GM21723 (cell line): Measurements from ENCODE around the gene AUTS2.

Experiments
- ATAC-seq: cut with Tn5 transposase; IDR thresholded peaks from one replicate; pipeline ENCODE4 v1.9.1; 2021; ENCODE audit warnings: mild to moderate bottlenecking, moderate library complexity; ENCODE audit not compliant: unreplicated experiment

AUTS2 gene

DNA sequence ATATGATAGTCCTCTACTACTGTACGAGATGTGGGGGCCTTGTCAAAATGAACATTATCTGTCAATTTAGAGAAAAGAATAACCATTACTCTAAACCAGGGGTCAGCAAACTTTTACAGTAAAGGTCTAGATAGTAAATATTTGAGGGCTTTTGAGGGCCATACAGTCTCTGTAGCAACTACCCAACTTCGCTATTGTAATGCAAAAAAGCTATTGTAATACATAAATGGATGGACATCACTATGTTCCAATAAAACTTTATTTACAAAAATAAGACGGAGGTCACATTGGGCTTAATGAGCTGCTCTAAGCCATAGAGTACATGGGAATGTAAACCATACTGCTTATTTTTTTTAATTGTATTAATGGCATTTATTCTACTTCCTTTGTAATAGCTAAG, 1055.9 kb downstream of the AUTS2 start:
- no peak for ATAC-seq

DNA sequence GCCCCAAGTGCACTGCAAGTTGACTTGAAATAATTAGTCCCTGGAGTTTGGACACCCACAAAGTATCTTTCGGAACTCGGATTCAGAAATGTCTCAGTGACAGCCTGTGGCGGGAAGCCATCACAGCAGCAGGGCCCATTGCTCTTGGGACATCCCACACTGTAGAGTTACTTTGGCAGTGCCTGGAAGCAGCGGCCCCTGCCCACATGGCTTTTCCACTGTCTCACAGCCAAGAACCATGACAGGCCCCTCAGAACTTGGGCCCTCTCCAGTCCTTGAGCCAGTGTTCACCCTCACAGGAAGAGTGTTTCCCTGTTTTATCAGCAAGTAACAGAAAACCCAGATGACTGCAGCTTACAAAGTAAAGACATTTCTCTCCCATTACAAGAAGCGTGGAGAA, 1056.7 kb downstream of the AUTS2 start:
- no peak for ATAC-seq

DNA sequence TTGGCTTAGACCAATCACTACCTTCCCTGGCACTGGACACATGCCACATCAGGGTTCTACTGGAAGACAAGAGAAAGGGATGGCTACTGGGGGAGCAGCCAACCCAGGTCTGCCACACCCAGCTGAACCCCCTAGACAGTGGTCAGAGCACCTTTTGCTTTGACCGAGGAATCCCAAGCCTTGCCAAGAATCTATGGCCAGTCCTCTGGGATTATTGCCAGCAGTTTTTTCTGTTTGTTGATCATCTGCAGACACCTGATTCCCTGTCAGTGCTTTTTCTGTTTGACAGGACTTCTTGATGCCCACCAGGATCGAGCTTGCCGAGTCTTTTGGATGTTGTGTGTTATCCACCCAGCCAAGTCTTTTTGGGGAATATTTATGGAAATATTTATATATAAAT, 1057.4 kb downstream of the AUTS2 start:
- no peak for ATAC-seq

DNA sequence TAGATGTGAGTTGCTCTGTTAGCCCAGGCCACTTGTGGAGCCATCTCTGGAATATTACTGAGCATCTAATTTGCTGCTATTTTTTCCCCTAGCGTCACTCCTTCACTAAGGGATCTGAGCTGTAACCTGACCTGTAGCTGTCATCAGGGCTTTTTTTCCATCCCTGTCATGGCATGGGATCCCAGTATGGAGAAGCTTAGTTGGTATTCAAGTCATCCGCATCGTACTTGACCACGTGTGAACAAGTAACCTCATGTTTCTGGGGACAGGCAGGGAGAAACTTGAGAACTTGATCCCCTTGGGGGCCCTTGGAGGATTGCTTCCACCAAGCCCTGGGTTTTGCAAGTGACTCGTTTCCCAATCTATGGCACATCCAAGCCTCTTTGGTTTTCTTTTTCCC, 1059.3 kb downstream of the AUTS2 start:
- ATAC-seq, result no peak

GRCh38 chr7:70657989-70658632, 1059.8 kb downstream of the AUTS2 start:
- ATAC-seq, result no peak

DNA sequence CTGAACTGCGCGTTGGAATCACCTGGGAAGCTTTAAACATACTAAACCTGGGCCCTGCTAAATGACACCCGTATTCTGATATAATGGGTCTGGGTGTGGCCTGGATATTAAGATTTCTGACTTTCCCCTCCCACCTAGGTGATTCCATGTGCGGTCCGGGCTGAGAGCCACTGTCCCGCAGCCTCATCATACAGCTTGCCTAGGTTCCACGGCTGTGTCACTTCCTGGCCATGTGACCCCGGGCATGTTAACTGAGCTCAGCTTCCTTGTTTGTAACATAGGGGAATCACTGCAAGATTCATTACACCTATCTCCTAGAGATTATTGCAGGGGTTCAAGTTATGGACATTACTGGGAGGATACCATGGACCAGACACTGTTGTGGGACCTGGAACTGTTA, 1061.0 kb downstream of the AUTS2 start:
- ATAC-seq, result no peak

- no peak for ATAC-seq
Observed at GRCh38 chr7:70660154-70660818, 1062.0 kb downstream of the AUTS2 start.

- ATAC-seq, result no peak
Observed at GRCh38 chr7:70660819-70661191, 1062.5 kb downstream of the AUTS2 start.

GRCh38 chr7:70663680-70664079, 1065.4 kb downstream of the AUTS2 start:
- ATAC-seq, result no peak

GRCh38 chr7:70665997-70666396, 1067.7 kb downstream of the AUTS2 start:
- no peak for ATAC-seq

DNA sequence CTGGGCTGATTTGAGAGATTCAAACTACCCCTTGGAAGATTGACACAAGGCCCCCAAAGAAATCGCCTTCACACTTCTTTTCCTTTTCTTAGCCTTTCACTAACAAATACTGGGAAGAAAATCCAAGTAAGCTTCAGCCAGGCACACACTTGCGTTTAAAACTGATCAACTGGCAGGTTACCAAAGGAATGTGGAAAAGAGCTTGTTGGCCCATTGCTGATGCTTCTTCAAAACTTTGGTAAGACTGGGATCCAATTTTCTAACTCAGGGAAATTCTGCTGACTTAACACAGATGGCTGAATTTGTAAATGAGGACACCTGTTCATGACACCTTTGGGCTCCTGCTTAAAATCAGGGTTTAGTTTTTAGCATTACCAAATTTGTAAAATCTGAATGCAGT, 1069.1 kb downstream of the AUTS2 start:
- no peak for ATAC-seq

GRCh38 chr7:70668606-70669358, 1070.5 kb downstream of the AUTS2 start:
- ATAC-seq, result no peak

- no peak for ATAC-seq
Observed at GRCh38 chr7:70669854-70670253, 1071.6 kb downstream of the AUTS2 start.

DNA sequence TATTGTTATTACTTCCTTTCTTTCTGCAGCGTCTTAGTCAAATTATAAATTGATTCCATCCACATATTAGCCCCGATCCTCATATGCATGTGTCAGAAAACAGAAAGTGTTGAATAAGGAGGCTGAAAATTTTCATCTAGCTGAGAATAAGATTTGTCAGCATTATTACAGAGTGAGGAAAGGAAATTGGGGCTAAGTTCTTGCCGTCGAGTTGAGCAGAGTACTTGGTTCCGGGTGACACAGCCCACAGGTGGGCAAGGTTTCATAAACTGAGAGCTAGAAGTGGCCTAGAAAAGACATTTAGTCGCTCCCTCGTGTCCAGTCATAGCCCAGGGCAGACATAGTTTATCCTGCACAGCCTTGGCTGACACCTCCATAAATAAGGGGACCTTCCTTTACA, 1072.0 kb downstream of the AUTS2 start:
- no peak for ATAC-seq

DNA sequence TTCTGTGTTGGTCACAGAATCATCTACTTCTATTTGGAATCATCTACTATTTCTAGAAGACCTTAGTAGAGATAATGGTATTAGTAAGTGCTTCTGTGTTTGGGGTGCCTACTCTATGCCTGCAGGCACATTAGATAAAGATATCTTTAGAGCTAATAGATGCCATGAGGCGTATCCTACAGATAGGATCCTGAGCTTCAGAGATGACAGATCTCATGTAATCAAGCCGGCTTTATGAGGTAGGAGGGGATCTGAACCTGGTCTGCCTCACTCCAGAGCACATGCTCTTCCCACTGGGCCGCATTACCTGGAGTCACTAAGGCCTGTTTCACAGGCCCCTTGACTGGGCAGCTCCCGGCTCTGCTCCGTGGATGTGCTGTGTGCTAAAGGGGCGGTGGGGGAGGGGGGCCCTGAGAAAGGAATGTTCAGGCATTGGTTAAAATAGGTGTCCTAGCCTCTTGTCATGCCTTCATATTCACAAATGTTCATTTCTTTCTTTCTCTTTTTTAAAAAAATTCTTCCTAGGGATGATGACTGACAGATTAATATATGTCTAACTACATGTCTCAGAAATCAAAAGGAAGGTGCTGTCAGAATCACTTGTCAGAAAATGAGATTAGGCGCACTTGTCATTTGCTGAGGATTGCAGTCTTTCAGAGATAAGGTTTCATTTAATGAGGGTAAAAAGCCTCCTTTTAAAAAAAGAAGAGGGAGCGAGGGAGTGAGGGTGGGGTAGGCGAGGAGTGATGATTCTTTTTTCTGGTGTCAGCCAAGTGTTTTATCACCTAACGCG, 1075.7 kb downstream of the AUTS2 start:
- no peak for ATAC-seq

GRCh38 chr7:70674571-70675010, 1076.3 kb downstream of the AUTS2 start:
- no peak for ATAC-seq

DNA sequence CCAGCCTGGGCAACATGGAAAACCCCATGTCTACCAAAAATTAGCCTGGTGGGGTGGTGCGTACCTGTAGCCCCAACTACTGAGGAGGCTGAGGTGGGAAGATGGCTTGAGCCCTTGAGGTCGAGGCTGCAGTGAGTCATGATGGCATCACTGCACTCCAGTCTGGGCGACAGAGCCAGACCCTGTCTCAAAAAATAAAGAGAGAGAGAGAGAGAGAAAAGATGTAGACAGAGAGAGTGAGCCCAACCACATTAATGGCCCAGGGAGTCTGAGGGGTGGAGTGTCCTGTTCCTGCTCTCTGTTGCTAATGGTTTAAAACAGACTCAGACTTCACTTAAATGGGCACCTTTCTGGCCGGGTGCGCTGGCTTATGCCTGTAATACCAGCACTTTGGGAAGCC, 1078.0 kb downstream of the AUTS2 start:
- ATAC-seq, result no peak

GRCh38 chr7:70678621-70679251, 1080.5 kb downstream of the AUTS2 start:
- ATAC-seq, result no peak

GRCh38 chr7:70679661-70680060, 1081.4 kb downstream of the AUTS2 start:
- ATAC-seq, result peak; percentile 55

DNA sequence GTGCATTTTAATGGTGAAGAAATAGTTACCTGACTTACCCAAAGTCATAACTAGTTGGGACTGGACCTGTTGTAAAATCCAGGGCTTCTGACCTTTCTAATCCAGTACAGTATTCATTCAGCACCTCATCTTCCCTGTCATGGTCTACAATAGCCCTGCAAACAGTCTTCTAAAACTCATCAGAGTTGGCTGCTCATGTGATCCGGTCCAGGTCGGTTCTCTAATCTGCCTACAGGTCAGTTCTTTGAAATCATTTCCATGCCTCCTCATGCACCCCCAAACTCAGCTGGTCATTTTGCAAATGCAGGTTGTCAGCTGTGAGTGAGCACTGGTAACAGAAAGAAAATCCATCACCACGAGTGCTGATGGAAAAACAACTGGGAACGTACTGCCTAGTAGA, 1082.0 kb downstream of the AUTS2 start:
- ATAC-seq, result no peak
